NCI-H2081 (cell line): ENCODE results near the gene BBS12.

Experiments used
- DNase-seq, 2 experiments: peaks; one replicate each; lab custom pipeline; 2025; lab: John Stamatoyannopoulos, UW

Gene BBS12

DNA sequence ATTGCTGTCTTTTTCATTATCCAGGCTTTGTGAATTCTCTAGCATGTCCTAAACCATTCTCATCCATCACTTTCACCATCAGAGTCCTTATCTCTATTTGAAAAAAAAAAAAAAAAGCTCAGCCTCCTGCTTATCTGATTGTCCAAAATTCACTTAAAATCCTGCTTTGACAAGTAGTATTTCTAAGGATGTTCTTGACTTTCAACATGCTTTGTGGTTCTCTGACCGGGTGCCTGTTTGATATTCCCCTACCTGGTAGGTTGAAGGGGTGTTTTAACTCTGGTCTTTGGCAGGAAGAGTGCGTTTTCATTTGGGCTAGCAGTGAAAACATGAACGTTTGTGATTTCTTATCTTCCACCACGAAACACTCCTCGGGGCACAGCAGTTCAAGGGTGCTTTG, 17.3 kb upstream of the BBS12 start:
- no peak for DNase-seq

DNA sequence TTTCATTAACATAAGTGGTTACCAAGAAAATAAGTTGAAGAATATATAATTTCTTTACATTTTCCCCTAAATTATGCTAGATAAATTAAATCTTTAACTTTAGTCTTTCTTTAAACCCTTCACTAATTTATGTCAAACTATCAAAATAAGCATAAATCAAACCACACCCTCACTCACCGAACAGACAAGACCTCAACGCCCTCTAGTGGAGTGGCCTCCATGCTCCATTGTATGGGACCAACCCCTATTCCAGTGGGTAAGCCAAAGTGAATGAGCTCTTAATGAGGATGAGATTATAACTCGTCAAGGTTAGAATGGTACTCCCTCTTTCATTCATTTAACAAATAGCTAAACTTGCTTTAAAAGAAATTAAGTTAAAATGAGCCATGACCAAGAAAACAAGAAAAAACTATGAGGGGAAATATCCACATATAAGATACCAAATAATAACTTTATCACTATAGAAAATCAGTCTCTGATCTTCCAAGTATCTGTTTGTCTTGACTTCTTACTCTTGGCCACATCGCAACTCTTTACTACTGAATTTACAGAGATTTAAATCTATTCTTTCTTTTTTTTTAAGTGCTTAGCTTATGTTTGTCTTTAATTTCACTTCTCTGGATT, 15.6 kb upstream of the BBS12 start:
- peak; percentile 14 to 46 for DNase-seq

DNA sequence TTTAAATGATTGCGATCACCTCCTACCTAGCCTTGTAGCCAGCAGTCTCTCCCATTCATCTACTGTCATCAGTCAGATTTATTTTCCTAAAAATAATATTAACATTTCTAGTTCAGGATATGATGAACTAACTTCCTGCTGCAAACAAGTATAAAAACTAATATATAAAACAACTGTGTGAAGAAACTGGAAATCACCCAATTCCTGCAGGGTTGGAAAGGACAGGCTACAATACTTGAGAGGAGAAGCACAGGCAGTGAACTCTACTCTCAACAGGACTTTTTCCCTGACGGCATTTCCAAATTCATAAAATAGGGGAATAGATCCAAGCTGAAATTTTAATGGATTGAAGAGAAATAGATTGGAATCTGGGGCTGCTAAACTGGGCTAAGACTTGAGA, 14.2 kb upstream of the BBS12 start:
- DNase-seq: no peak

DNA sequence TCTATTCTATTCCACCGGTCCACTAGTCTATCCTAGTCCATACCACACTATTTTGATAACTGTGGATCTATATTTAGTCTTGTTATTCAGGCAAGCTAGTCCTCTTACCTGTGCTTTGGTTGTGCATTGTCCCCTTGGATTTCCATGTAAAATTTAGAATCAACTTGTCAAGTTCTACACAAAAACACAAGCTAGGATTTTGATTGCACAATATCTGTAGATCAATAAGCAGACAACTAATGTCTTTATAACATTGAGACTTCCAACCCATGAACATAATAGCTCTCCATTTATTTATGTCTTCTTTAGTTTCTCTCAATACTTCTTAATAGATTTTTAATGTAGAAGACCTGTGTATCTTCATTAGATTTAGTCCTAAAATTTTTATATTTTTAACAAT, 10.2 kb upstream of the BBS12 start:
- no peak for DNase-seq

DNA sequence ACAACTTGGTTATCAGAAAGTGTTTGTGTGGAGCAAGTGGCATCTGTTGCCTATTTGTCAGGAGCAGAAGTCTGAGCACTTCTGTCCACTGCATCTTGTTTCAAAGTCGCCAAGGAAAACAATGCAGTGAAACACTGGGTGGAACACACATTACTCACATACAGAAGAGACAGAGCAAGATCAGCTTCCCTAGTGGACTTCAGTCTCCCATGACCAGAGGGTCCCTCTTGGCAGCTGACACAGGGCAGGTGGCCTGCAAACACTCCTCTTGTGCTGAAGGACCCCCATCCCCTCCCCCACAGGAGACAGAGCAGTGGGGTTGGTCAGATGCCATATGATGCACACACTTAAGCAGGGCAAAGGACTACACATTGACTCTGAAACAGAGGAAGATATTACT, 3.6 kb upstream of the BBS12 start:
- DNase-seq: no peak

DNA sequence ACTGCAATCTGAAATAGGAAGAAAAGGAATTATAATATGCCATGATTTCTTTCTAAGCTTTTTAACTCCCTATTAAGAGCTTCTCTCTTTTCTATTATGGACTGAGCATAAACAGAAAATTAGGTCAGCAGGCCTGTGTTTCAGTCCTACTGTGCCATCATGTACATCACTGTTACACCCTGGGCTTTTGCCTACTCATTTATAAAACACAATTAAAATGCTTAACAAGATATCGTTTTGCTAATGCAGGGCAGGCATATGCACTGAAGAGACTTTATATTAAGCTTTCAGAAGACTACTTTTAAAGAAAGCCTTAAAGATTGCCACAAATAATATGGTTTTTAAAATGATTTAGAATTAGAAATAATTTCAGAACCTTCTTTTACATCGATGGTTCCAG, 828 bp upstream of the BBS12 start:
- no peak for DNase-seq

DNA sequence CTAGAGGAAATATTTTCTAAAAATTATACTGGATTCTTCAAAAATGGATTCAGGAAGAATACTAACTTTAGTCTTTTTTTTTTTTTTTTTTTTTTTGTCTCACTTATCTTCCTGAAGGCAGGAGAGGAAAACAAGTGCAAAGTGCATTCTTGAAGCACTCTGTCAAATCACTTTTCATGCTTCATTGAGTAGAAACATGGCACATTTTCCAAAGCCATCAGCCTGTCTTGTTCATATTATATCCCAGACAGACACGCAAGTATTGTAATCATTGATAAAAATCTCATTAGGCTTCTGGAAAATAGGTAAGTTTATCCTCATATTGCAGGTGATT, 1.2 kb downstream of the BBS12 start:
- DNase-seq: no peak

DNA sequence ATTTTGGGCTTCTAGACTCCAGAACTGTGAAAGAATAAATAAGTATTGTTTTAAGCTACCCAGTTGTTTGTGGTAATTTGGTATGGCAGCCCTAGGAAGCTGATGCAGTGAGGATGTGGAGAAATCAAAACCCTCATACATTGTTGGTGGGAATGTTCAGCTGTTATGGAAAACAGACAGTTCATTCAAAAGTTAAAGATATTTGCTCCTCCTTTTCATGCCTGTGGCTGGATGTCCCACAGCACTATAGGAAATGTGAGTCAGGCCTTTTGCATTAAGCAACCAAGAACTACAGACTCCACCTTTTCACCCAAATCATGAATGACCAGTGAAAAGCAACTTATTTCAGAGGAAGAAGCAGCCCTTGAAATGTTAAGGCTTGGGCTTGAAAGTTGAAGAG, 6.7 kb downstream of the BBS12 start:
- no peak for DNase-seq

DNA sequence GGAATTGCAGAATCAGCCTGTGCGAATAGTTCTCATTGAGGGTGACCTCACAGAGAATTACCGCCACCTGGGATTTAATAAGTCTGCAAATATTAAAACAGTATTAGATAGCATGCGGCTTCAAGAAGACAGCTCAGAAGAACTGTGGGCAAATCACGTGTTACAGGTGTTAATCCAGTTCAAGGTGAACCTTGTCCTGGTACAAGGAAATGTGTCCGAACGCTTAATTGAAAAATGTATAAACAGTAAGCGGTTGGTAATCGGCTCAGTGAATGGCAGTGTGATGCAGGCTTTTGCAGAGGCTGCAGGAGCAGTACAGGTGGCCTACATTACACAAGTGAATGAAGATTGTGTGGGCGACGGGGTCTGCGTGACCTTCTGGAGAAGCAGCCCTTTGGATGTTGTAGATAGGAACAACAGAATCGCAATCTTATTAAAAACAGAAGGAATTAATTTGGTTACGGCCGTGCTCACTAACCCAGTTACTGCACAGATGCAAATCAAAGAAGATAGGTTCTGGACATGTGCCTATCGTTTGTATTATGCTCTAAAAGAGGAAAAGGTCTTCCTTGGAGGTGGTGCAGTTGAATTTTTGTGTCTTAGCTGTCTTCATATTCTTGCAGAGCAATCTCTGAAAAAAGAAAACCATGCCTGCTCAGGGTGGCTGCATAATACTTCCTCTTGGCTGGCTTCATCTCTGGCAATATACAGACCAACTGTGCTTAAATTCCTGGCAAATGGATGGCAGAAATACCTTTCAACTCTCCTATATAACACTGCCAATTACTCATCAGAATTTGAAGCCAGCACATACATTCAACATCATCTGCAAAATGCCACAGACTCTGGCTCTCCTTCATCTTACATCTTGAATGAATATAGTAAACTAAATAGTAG, 10.7 kb downstream of the BBS12 start:
- no peak for DNase-seq

DNA sequence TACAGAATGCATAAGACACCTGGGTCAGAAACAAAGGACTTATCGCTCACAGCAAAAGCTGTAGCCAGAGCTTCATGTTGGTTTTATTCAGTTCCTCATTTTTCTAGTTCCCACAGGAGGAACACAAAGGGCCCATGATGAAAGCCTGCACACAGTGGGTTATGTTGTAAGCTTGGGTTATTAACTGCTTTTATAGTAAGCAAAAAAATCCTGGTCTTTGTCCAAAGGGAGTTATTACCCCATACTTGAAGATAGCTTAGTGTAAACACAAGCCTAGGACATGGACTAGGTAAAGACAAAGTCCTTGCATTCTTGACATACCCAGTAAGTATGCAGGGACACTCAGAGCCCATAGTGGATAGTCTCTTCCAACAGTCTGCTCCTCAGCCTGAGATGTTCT, 11.7 kb downstream of the BBS12 start:
- no peak for DNase-seq

DNA sequence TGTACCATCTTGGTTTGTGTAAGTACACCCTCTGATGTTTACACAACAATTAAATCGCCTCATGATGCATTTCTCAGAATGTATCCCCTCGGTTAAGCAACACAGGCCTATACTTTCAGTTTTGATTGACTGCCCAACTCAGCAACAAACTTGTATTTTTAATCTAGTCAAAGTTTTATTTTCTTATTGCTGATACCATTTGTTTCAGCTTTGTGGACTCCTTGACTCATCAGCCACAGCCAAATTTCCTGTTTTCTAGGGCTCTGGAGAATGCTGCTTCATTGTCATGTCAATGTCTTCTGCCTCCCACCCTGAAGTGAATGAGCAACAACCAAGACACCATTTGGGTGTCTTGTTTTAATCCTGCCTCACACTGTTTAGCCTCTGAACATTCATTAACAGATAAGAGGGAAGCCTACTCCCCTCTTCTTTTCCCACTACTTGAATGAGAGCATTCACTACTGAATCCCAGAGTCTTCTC, 14.0 kb downstream of the BBS12 start:
- DNase-seq: no peak

DNA sequence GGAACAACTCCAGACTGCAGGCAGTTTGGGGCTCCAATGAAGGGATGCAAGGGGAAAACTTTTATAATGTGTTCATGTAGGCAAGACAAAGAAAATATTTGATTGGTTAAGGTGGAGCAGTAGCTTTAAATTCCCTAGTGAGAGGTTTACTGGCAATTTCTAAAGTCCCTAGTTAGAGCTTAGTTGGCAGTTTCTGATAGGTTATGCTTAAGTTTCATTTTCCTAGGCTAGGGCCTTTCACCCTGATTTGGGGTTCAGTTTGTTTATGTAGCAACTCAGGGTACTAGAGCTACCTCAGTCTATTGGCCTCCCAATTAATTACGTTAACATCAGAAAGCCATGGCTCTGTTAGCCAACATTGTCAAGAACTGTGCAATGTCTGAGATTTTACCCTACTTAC, 14.6 kb downstream of the BBS12 start:
- DNase-seq: no peak

DNA sequence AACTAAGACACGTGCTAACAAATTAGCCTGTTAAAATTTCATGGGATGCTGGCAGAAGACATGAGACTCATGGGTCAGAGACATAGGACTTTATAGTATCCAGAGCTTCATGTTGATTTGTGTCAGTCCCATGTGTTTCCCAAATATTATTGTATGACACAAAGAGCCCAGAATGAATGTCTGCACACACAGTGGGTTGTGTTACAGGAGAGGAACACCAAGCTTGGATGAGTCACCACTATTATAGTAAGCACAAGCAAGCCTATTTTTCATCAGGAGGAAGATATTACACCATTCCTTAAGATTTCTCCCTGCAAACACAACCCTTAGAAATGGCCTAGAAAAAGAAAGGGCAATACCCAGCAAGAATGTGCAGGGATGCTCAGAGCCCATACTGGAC, 15.4 kb downstream of the BBS12 start:
- no peak for DNase-seq

DNA sequence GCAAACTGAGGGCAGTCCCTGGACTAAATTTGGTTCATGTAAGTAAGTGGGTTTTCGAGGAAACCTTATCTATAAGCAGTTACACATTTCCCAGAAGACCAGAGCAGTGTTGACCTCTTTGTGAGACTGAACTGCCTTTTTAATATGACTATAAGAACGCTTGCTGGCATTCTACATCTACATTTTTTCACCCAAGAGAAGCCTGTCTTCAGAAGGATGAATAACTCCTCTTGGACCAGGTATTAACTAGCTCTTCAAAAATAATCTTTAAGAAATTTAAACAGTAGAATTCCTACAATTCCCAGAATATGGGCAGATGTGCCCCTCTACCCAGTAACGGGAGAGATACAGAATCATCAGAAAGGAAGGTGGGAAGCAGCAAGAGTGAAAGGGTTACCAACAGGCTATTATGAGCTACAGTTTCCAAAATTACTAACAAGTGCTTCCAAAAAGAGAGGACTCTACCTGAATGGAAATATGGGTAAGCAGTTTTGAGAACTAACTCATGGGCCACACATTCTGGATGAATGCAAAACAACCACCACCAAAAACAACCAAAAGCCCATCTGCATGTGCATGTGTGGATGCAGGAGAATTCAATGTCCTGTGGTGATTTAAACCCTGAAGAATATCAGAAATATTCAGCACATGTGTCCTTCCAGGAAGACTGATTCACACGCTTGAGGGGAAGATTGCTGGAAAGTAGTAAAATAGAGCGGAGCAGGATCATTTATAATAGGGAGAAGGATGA, 17.4 kb downstream of the BBS12 start:
- DNase-seq: no peak

DNA sequence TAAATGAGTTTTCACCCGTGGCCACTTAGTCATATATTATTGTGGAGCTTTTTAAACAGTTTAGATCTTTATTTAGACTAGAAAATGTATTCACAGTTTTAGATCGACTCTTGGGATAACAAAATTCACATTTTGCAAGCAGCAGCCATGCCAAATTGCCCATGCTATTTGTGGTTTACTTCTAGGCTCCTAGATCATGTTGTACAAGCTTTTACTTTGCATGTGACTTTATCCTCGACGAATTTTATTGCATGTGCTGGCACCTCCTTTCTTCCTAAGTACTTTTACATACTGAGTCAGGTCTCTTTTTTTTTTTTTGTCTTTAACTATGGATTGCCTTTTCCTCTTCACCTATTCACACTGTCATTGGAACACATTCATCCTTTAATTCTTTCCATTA, 23.2 kb downstream of the BBS12 start:
- no peak for DNase-seq

DNA sequence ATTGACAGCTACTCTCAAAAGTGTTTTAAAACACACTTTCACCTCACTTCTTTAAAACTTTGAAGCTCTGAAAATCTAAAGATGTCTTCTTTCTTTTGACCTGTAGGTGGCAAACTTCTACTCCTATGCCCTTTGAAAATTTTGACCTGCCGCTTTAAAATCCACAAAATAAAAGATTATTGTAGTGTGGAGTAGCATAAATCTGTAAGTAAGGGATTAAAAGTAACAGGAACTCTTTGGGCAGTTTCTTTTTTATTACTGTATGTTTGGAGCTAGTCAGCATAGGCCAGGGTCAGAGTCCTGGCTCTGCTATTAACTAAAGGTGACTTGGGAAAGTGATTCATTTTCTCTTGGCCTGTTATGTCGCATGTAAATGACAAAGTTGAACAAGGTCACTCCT, 25.5 kb downstream of the BBS12 start:
- DNase-seq: peak in 1 of 2 experiments; percentile 11

DNA sequence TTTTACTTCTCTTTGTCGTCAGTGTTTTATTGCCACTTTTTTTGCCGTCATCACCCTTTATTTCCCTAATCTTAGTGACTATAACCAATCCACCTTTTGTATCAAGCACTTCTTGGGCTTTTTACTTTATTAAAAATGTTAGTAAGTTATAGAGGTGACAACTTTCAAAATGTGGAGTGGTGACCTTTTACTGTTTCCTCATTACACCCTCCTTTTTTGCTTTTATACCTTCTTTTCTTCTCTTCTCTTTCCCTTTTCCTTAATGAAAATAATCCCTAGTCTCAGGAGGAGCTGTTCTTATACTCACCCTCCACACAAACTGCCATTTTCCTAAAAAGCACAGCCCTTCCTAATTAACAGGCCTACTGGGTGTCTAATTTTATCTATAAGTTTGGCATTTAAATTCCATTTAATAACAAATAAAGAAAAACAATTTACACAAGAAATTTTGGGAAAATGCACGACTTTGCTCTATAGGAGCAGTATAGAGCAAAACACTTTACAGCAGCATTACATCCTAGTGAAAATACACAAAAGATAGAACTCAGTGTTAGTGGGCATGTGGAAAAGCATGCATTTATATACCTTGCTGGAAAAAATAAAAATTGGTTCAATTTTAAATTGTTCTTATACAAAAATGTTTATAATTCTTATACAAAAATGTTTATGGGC, 27.3 kb downstream of the BBS12 start:
- no peak for DNase-seq

DNA sequence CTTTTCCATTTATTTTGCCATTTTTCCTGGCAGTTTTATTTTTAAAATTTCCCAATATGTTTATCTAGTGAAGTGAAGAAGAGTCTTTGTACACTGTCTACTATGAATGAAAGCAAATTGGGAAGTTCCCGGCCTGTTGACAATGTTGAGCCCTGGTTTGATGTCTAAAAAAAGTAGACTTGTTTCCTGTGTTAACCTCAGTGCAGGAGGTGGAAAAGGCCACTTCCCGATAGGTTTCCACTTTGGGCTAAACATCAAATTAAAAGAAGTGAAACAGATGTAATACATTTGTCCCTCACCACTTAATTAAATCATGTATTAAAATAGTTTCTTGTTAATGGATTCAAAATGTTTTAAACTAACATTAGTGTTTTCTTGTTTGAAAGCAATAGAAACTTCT, 30.0 kb downstream of the BBS12 start:
- DNase-seq: no peak

DNA sequence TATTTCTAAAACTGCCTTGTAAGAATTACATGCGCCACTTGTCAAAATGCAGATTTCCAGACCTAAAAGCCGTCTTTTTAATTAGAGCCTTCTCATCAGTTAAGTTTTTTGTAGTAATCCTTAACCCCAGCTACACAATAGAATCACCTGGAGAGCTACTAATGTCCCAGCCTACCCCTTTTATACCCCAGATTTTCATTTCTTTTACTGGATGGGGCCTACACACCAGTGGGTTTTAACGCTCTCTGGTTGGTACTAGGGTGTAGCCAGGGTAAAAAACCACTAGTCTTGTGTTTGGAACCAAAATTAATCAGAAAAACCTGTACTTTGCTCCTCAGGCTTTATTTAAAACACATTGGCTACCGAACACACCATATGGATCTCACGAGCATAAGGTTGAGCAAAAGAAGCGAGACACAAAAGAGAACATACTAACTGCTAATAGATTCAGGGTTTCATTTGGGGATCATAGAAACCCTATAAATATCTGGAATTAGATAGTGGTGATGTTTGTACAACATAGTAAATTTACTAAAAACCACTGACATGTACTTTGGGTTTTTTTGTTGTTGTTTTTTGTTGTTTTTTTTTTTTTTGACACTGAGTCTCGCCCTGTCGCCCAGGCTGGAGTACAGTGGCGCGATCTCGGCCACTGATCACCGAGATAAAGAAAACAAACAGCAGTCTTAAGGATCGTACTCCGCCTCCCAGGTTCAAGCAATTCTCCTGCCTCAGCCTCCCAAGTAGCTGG, 30.6 kb downstream of the BBS12 start:
- no peak for DNase-seq

DNA sequence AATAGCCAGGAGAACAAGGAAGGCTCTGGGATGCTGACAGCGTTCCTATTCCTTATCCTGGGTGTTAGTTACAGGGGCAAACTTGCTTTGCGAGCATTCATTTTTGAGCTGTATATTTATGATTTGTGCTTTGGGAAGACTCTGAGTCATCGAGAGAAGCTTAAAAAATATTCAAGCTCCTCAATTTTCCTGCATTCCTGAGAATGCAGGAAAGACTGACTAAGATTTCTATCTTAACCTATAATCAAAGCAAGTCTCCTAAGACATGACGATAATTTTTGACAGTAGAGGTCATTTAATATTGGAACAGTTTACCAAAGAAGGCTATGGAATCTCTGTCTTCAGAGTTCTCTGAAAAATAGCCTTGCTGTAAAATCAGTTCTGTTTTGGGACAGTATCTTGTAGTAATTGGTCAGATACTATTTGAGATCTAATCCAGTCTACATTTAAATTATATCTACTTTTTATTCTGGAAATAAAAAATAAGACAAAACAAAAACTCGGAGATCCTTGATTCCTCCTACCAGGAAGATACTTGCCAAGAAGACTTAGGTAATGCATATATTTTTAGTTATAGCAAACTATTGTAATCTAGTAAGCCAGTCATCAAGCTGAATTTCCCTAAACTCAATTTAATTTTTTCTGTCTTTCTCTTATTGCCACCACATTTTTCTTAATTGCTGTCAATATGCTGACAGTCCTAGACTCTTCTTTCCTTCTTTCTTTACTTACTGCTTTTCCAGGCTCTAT, 31.7 kb downstream of the BBS12 start:
- no peak for DNase-seq

DNA sequence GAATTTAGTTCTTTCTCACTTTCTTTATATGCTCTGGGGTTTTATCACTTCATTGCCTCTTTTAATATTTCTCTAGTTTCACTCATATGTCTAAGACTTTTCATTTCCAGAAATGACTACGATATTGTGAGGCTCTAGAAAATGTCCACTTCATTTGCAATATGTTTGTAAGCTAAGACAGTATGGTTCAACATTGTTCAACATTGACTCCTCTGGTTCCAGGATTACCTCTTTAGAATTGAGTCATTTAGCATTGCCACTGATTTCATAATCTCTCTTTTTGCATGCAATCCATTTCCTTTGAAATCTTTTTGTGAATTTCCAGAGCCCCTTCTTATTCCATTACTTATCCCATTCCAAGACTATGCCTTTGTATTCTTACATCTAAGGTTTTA, 32.3 kb downstream of the BBS12 start:
- DNase-seq: no peak
